HepG2 (cell line): ENCODE results near the gene SPRED2. TPM values are rescaled to one million over a fixed set of nuclear protein-coding genes. Genes with fewer than 3 reads are reported as not detected.

Experiments
- ARNT2 ChIP-seq: sonication (generic); formaldehyde crosslinking; IDR thresholded peaks from 2 replicates; pipeline ENCODE4 v1.8.0; 2022; ENCODE audit warnings: mild to moderate bottlenecking, low read depth, missing genetic modification reagents, moderate library complexity
- CHD2 ChIP-seq: IDR thresholded peaks from 2 replicates; pipeline ENCODE4 v1.6.1; 2011; ENCODE audit warnings: low read depth, low read length, improper control_type of control experiment
- FOXA3 ChIP-seq: IDR thresholded peaks from 2 replicates; pipeline ENCODE4 v1.6.1; 2016; ENCODE audit warnings: missing genetic modification reagents, missing compliant biosample characterization
- FOXM1 ChIP-seq: sonication (generic); formaldehyde crosslinking; IDR thresholded peaks from 2 replicates; pipeline ENCODE4 v1.5.0; 2020; ENCODE audit warnings: missing genetic modification reagents
- FOXO1 ChIP-seq: sonication (generic); formaldehyde crosslinking; IDR thresholded peaks from 2 replicates; pipeline ENCODE4 v1.4.0; 2020; ENCODE audit warnings: missing genetic modification reagents
- GATAD1 ChIP-seq: IDR thresholded peaks from 2 replicates; pipeline ENCODE4 v1.6.1; 2016; ENCODE audit warnings: missing genetic modification reagents, missing compliant biosample characterization
- GZF1 ChIP-seq: sonication (generic); formaldehyde crosslinking; IDR thresholded peaks from 2 replicates; pipeline ENCODE4 v1.5.1; 2020; ENCODE audit warnings: mild to moderate bottlenecking, missing genetic modification reagents
- KAT8 ChIP-seq: IDR thresholded peaks from 2 replicates; pipeline ENCODE4 v1.6.1; 2016; ENCODE audit warnings: missing genetic modification reagents, missing compliant biosample characterization
- PAWR ChIP-seq: sonication (generic); formaldehyde crosslinking; IDR thresholded peaks from 2 replicates; pipeline ENCODE4 v1.4.0; 2020; ENCODE audit warnings: missing genetic modification reagents, mild to moderate bottlenecking, borderline replicate concordance
- POGZ ChIP-seq: sonication (generic); formaldehyde crosslinking; IDR thresholded peaks from 2 replicates; pipeline ENCODE4 v1.4.0; 2020; ENCODE audit warnings: mild to moderate bottlenecking, missing genetic modification reagents
- SKI ChIP-seq: fragments of 450-650 bp; IDR thresholded peaks from one replicate; pipeline ENCODE4 v1.6.1; 2018; ENCODE audit warnings: mild to moderate bottlenecking; ENCODE audit not compliant: partially characterized antibody
- ZEB1 ChIP-seq: IDR thresholded peaks from 2 replicates; pipeline ENCODE4 v1.6.1; 2012; ENCODE audit warnings: mild to moderate bottlenecking, low read depth, inconsistent platforms; ENCODE audit not compliant: insufficient replicate concordance
- ZNF136 ChIP-seq: sonication (generic); formaldehyde crosslinking; IDR thresholded peaks from 2 replicates; pipeline ENCODE4 v1.8.1; 2022; ENCODE audit warnings: low read depth, mild to moderate bottlenecking, moderate library complexity, missing genetic modification reagents
- ZNF317 ChIP-seq: sonication (generic); formaldehyde crosslinking; IDR thresholded peaks from 2 replicates; pipeline ENCODE4 v1.5.0; 2020; ENCODE audit warnings: mild to moderate bottlenecking, missing genetic modification reagents
- ZNF333 ChIP-seq: sonication (generic); formaldehyde crosslinking; IDR thresholded peaks from 2 replicates; pipeline ENCODE4 v1.4.0; 2020; ENCODE audit warnings: mild to moderate bottlenecking, missing genetic modification reagents, borderline replicate concordance
- ZNF407 ChIP-seq: sonication (generic); formaldehyde crosslinking; IDR thresholded peaks from one replicate; pipeline ENCODE4 v1.5.1; 2020; ENCODE audit warnings: mild to moderate bottlenecking, missing genetic modification reagents; ENCODE audit errors: not compliant biosample characterization
- ZNF460 ChIP-seq: sonication (generic); formaldehyde crosslinking; IDR thresholded peaks from 2 replicates; pipeline ENCODE4 v1.5.1; 2020; ENCODE audit warnings: missing genetic modification reagents, mild to moderate bottlenecking, borderline replicate concordance
- ZNF567 ChIP-seq: sonication (generic); formaldehyde crosslinking; IDR thresholded peaks from 2 replicates; pipeline ENCODE4 v1.8.1; 2023; ENCODE audit warnings: mild to moderate bottlenecking, missing genetic modification reagents, borderline replicate concordance
- ZNF615 ChIP-seq: sonication (generic); formaldehyde crosslinking; IDR thresholded peaks from 2 replicates; pipeline ENCODE4 v1.5.0; 2020; ENCODE audit warnings: mild to moderate bottlenecking, missing genetic modification reagents, borderline replicate concordance
- ZNF639 ChIP-seq: conservative IDR thresholded peaks from 2 replicates; pipeline ENCODE4 v1.6.1; 2018; ENCODE audit warnings: missing genetic modification reagents
- ZNF644 ChIP-seq: IDR thresholded peaks from 2 replicates; pipeline ENCODE4 v1.6.1; 2016; ENCODE audit warnings: low read depth
- polyA plus RNA-seq, 8 experiments: library from polyadenylated mRNA; depleted of rRNA in 3 of 8; stranded (reverse) in 7 of 8; unstranded in 1 of 8; fragments of >200 nt; fragmentation: Illumina TruSeq in 4 of 8; extraction: Trizol in 4 of 8; gene quantifications; 2 replicates each; pipeline versions ENCODE4 v1.2.1 to v1.2.3, GENCODE V29; 2011 to 2016; ENCODE audit warnings: low read depth in 4 of 8, missing spikeins in 1 of 8, mixed read lengths in 1 of 8; ENCODE audit not compliant: insufficient read depth in 1 of 8
- total RNA-seq, 5 experiments: library from RNA; depleted of rRNA; stranded (reverse); fragments of >200 nt; fragmentation: Illumina TruSeq; extraction: Trizol; gene quantifications; 2 replicates each; pipeline ENCODE4 v1.2.3, GENCODE V29; 2016; ENCODE audit warnings: low read depth in 1 of 5

SPRED2 gene
- total and polyA plus RNA-seq, 2 of the 13 experiments (the other 11 are each of a cell fraction or from before 2014, with no cell fraction given) = 13.0 to 37.0 TPM

- TF ChIP-seq ZNF639 (peak; percentile 81; the same call in 1 of the 2 replicates), PAWR (CRISPR knock-in tag) (no peak), GATAD1 (CRISPR knock-in tag) (no peak; the same call in 1 of the 2 replicates), FOXM1 (CRISPR knock-in tag) (no peak), FOXA3 (peak; percentile 95), ZNF407 (CRISPR knock-in tag) (no peak), FOXO1 (CRISPR knock-in tag) (peak; percentile 75), ARNT2 (CRISPR knock-in tag) (no peak; the same call in 1 of the 2 replicates), ZNF317 (CRISPR knock-in tag) (peak; percentile 93), POGZ (peak; percentile 64; the same call in 1 of the 2 replicates), ZNF567 (CRISPR knock-in tag) (0 out of 2 replicates have a peak, but pooled peaks have one; percentile 34), ZEB1 (peak; percentile 65), ZNF615 (CRISPR knock-in tag) (no peak), CHD2 (no peak), ZNF460 (CRISPR knock-in tag) (no peak; the same call in 1 of the 2 replicates), ZNF644 (CRISPR knock-in tag) (peak; percentile 79), ZNF136 (peak; percentile 79), SKI (peak; percentile 32), ZNF333 (CRISPR knock-in tag) (no peak), KAT8 (CRISPR knock-in tag) (peak; percentile 80), GZF1 (CRISPR knock-in tag) (no peak)
Observed at GRCh38 chr2:65300761-65301711, 131.4 kb downstream of the SPRED2 start (continued).
